GM23248 (cell line): ENCODE data around the gene RYR3. TPM values are rescaled to one million over a fixed set of nuclear protein-coding genes. Genes with fewer than 3 reads are reported as not detected.

Experiments used
- DNase-seq: peaks from one replicate; pipeline ENCODE4 v3.0.0-alpha.2; 2015
- H2AFZ ChIP-seq: fragments of 200-600 bp; sonication (generic); 2 replicates; pipeline ENCODE4 v1.6.1; 2016; ENCODE audit warnings: antibody characterized with exemption
- H3F3A ChIP-seq: fragments of 200-600 bp; sonication (generic); 2 replicates; pipeline ENCODE4 v1.6.1; 2016; ENCODE audit warnings: mild to moderate bottlenecking, antibody characterized with exemption, mixed run types; ENCODE audit not compliant: insufficient read depth
- H3K27ac ChIP-seq: fragments of 200-600 bp; sonication (generic); 2 replicates; pipeline ENCODE4 v1.5.1; 2016; ENCODE audit warnings: mild to moderate bottlenecking
- H3K27me3 ChIP-seq: fragments of 200-600 bp; sonication (generic); replicated peaks from 2 replicates; pipeline ENCODE4 v1.6.1; 2016; ENCODE audit warnings: mild to moderate bottlenecking; ENCODE audit not compliant: insufficient read depth
- H3K36me3 ChIP-seq: fragments of 200-600 bp; sonication (generic); 2 replicates; pipeline ENCODE4 v1.6.1; 2016; ENCODE audit warnings: low read depth, mild to moderate bottlenecking
- H3K4me1 ChIP-seq: fragments of 200-600 bp; sonication (generic); 2 replicates; pipeline ENCODE4 v1.6.1; 2016; ENCODE audit warnings: mild to moderate bottlenecking; ENCODE audit not compliant: insufficient read depth
- H3K4me2 ChIP-seq: fragments of 200-600 bp; sonication (generic); one replicate; pipeline ENCODE4 v1.6.1; 2016; ENCODE audit warnings: mild to moderate bottlenecking; ENCODE audit not compliant: unreplicated experiment
- H3K4me3 ChIP-seq: fragments of 200-600 bp; sonication (generic); 2 replicates; pipeline ENCODE4 v1.5.1; 2016; ENCODE audit warnings: mild to moderate bottlenecking
- H3K79me2 ChIP-seq: fragments of 200-600 bp; sonication (generic); 2 replicates; pipeline ENCODE4 v1.6.1; 2016; ENCODE audit warnings: mild to moderate bottlenecking; ENCODE audit not compliant: insufficient read depth
- H3K9ac ChIP-seq: fragments of 200-600 bp; sonication (generic); 2 replicates; pipeline ENCODE4 v1.6.1; 2016; ENCODE audit warnings: mild to moderate bottlenecking
- H3K9me2 ChIP-seq: fragments of 200-600 bp; sonication (generic); 2 replicates; pipeline ENCODE4 v1.6.1; 2016; ENCODE audit warnings: mixed run types, mild to moderate bottlenecking, moderate library complexity; ENCODE audit not compliant: insufficient read depth
- H3K9me3 ChIP-seq: fragments of 200-600 bp; sonication (generic); one replicate; pipeline ENCODE4 v1.6.1; 2017; ENCODE audit warnings: low read depth
- H4K20me1 ChIP-seq: fragments of 200-600 bp; sonication (generic); 2 replicates; pipeline ENCODE4 v1.6.0; 2016; ENCODE audit not compliant: insufficient read depth
- EZH2 ChIP-seq: fragments of 200-600 bp; sonication (generic); IDR thresholded peaks from 2 replicates; pipeline ENCODE4 v1.6.1; 2018; ENCODE audit warnings: antibody characterized with exemption, mild to moderate bottlenecking; ENCODE audit not compliant: insufficient read depth, poor library complexity, severe bottlenecking
- EZH2phosphoT487 ChIP-seq: fragments of 200-600 bp; sonication (generic); IDR thresholded peaks from 2 replicates; pipeline ENCODE4 v1.6.1; 2018; ENCODE audit warnings: antibody characterized with exemption, moderate library complexity, mild to moderate bottlenecking, low read depth; ENCODE audit not compliant: insufficient read depth
- WGBS, 2 experiments: methylation state at CpG; one replicate each; pipeline ENCODE4 v1.1.6; 2015 to 2017; ENCODE audit warnings: low lambda C conversion rate in 2 of 2, low coverage in 1 of 2; ENCODE audit errors: missing lambda C conversion rate in 2 of 2; 5-methylcytosine and 5-hydroxymethylcytosine counted together
- in situ Hi-C: fragments of 300-500 bp; cut with MboI; formaldehyde crosslinking; loops from 2 replicates; pipeline ENCODE4 v1.15.0; 2020
- polyA plus RNA-seq: library from polyadenylated mRNA; unstranded; fragments of >200 nt; fragmentation: Nextera tagmentation; extraction: Ambion mirVana; gene quantifications from 2 replicates; pipeline ENCODE4 v1.2.1, GENCODE V29; 2016
- total RNA-seq: library from RNA; depleted of rRNA; stranded (reverse); fragments of >200 nt; shearing (Covaris generic); gene quantifications from 2 replicates; pipeline ENCODE4 v1.2.3, GENCODE V29; 2014

RYR3 gene
- total and polyA plus RNA-seq, 2 experiments from 2014 or later = 0.26 TPM; not detected in 1

- Histone ChIP-seq H3K27me3 (no peaks in the 10 kb centered on the region; the same call in 1 of the 2 replicates), H2AFZ (no peak overlapping the region), H3K79me2 (no peaks in the 10 kb centered on the region), H3K4me2 (no peak overlapping the region), H3K27ac (no peak overlapping the region), H3K4me1 (no peaks in the 10 kb centered on the region), H3K9ac (no peak overlapping the region), H3K4me3 (no peak overlapping the region), H3K9me2 (no peaks in the 10 kb centered on the region; the same call in 1 of the 2 replicates), H3K9me3 (no peaks in the 10 kb centered on the region), H3F3A (no peaks in the 10 kb centered on the region), H4K20me1 (no peaks in the 10 kb centered on the region), H3K36me3 (no peaks in the 10 kb centered on the region)
- in situ Hi-C loops = no loop called here
- WGBS, 2 experiments = 66 to 67% methylated on average over 16 of the region's 16 CpGs
- no peak for DNase-seq
- TF ChIP-seq EZH2 (no peak), EZH2phosphoT487 (no peak)
Measured at GRCh38 chr15:33660151-33660550, 349.4 kb downstream of the RYR3 start.

GRCh38 chr15:33662014-33662413, 351.2 kb downstream of the RYR3 start:
- DNase-seq = no peak
- no peaks in the 10 kb centered on the region for H4K20me1 ChIP-seq
- H3K4me2 ChIP-seq = no peak overlapping the region
- H3K4me3 ChIP-seq = no peak overlapping the region
- H3K9me3 ChIP-seq = no peaks in the 10 kb centered on the region
- H3K9ac ChIP-seq = no peak overlapping the region
- no peaks in the 10 kb centered on the region for H3K79me2 ChIP-seq
- H3K36me3 ChIP-seq = no peaks in the 10 kb centered on the region
- in situ Hi-C loops = no loop called here
- H3K27ac ChIP-seq = no peak overlapping the region
- no peaks in the 10 kb centered on the region for H3F3A ChIP-seq
- H2AFZ ChIP-seq = no peak overlapping the region
- no peaks in the 10 kb centered on the region; the same call in 1 of the 2 replicates for H3K9me2 ChIP-seq
- peaks cover 8% of the 10 kb centered on the region for H3K27me3 ChIP-seq
- H3K4me1 ChIP-seq = no peaks in the 10 kb centered on the region
- no peak for TF ChIP-seq EZH2
- TF ChIP-seq EZH2phosphoT487 = no peak
- WGBS, 2 experiments = 66 to 81% methylated on average over 11 to 14 of the region's 14 CpGs

GRCh38 chr15:33664947-33665346, 354.2 kb downstream of the RYR3 start:
- no peak for TF ChIP-seq EZH2phosphoT487
- no peak for TF ChIP-seq EZH2
- no peak for DNase-seq
- 39 to 46% methylated on average over 2 of the region's 2 CpGs for WGBS, 2 experiments

GRCh38 chr15:33670567-33670966, 359.8 kb downstream of the RYR3 start:
- Histone ChIP-seq H3K9me2 (no peaks in the 10 kb centered on the region), H3K9me3 (no peaks in the 10 kb centered on the region)

More at GRCh38 chr15:33664947-33665346, 354.2 kb downstream of the RYR3 start:
- Histone ChIP-seq H3K9ac (no peak overlapping the region), H4K20me1 (no peaks in the 10 kb centered on the region), H3K9me2 (no peaks in the 10 kb centered on the region; the same call in 1 of the 2 replicates), H3K36me3 (no peaks in the 10 kb centered on the region), H3K4me2 (no peak overlapping the region), H3K4me1 (no peaks in the 10 kb centered on the region), H3K9me3 (no peaks in the 10 kb centered on the region), H2AFZ (no peak overlapping the region), H3K27ac (no peak overlapping the region), H3F3A (no peaks in the 10 kb centered on the region), H3K27me3 (peaks cover 19% of the 10 kb centered on the region), H3K79me2 (no peaks in the 10 kb centered on the region), H3K4me3 (no peak overlapping the region)
- in situ Hi-C loops = no loop called here

GRCh38 chr15:33671456-33671855, 360.7 kb downstream of the RYR3 start:
- no peaks in the 10 kb centered on the region for H3K4me1 ChIP-seq
- no peak overlapping the region for H3K4me2 ChIP-seq
- no peaks in the 10 kb centered on the region for H3K36me3 ChIP-seq
- no peak overlapping the region for H3K4me3 ChIP-seq
- H3F3A ChIP-seq = no peaks in the 10 kb centered on the region
- WGBS, 2 experiments = 53 to 54% methylated on average over 5 of the region's 5 CpGs
- no peaks in the 10 kb centered on the region for H3K9me2 ChIP-seq
- no peak overlapping the region for H3K27ac ChIP-seq
- no peak for TF ChIP-seq EZH2phosphoT487
- TF ChIP-seq EZH2 = no peak
- peaks cover 50% of the 10 kb centered on the region for H3K27me3 ChIP-seq
- no peaks in the 10 kb centered on the region for H4K20me1 ChIP-seq
- no peaks in the 10 kb centered on the region for H3K79me2 ChIP-seq
- H3K9me3 ChIP-seq = no peaks in the 10 kb centered on the region
- no peak overlapping the region for H3K9ac ChIP-seq
- no peak for DNase-seq
- in situ Hi-C loops = no loop called here
- H2AFZ ChIP-seq = no peak overlapping the region

More at GRCh38 chr15:33670567-33670966, 359.8 kb downstream of the RYR3 start:
- H4K20me1 ChIP-seq = no peaks in the 10 kb centered on the region
- H2AFZ ChIP-seq = no peak overlapping the region
- no peaks in the 10 kb centered on the region for H3F3A ChIP-seq
- H3K4me1 ChIP-seq = no peaks in the 10 kb centered on the region
- no peak overlapping the region for H3K27ac ChIP-seq
- WGBS, 2 experiments = 21 to 22% methylated on average over 3 of the region's 3 CpGs
- no peak overlapping the region for H3K4me2 ChIP-seq
- no peak for DNase-seq
- in situ Hi-C loops = no loop called here
- TF ChIP-seq EZH2 (no peak), EZH2phosphoT487 (no peak)
- no peaks in the 10 kb centered on the region for H3K36me3 ChIP-seq
- H3K4me3 ChIP-seq = no peak overlapping the region
- H3K9ac ChIP-seq = no peak overlapping the region
- H3K79me2 ChIP-seq = no peaks in the 10 kb centered on the region
- H3K27me3 ChIP-seq = peaks cover 46% of the 10 kb centered on the region
